GM21576 (cell line): ENCODE data around the gene KRTAP10-6.
"Not testable (repeated sequence)": the region's sequence is repeated elsewhere in the genome, so short reads cannot be mapped to it uniquely, and the experiment has no call there.

ENCODE experiments used
- ATAC-seq: cut with Tn5 transposase; IDR thresholded peaks from one replicate; pipeline ENCODE4 v1.9.1; 2021; ENCODE audit warnings: mild to moderate bottlenecking, moderate library complexity; ENCODE audit not compliant: unreplicated experiment

Gene KRTAP10-6

GRCh38 chr21:44600118-44600978 is 8.0 kb upstream of the KRTAP10-6 start, which contains the start of gene KRTAP10-7:
KRTAP10-7 (plus strand) TSS chr21:44600597; CDS start chr21:44600622, 25 bp downstream.
- ATAC-seq = not testable (repeated sequence)

GRCh38 chr21:44599264-44600029 is 7.1 kb upstream of the KRTAP10-6 start:
- no peak for ATAC-seq

GRCh38 chr21:44598061-44598460 is 5.8 kb upstream of the KRTAP10-6 start:
- ATAC-seq = no peak

GRCh38 chr21:44596068-44596725 is 3.9 kb upstream of the KRTAP10-6 start:
- no peak for ATAC-seq

GRCh38 chr21:44595524-44595923 is 3.2 kb upstream of the KRTAP10-6 start:
- no peak for ATAC-seq

- no peak for ATAC-seq
Observed at GRCh38 chr21:44594406-44594916, 2.2 kb upstream of the KRTAP10-6 start.

- ATAC-seq = no peak
Observed at GRCh38 chr21:44593598-44594405, 1.5 kb upstream of the KRTAP10-6 start.

- not testable (repeated sequence) for ATAC-seq
Observed at GRCh38 chr21:44591801-44592130, 539 bp downstream of the KRTAP10-6 start.

- ATAC-seq = not testable (repeated sequence)
Observed at GRCh38 chr21:44590897-44591800, 1.2 kb downstream of the KRTAP10-6 start.

GRCh38 chr21:44590311-44590721 is 2.0 kb downstream of the KRTAP10-6 start:
- no peak for ATAC-seq

- no peak for ATAC-seq
Observed at GRCh38 chr21:44589586-44590305, 2.6 kb downstream of the KRTAP10-6 start.

GRCh38 chr21:44589094-44589493 is 3.2 kb downstream of the KRTAP10-6 start:
- no peak for ATAC-seq

GRCh38 chr21:44585892-44586291 is 6.4 kb downstream of the KRTAP10-6 start:
- ATAC-seq = no peak

- ATAC-seq = no peak
Observed at GRCh38 chr21:44583800-44584147, 8.5 kb downstream of the KRTAP10-6 start.

- no peak for ATAC-seq
Observed at GRCh38 chr21:44583089-44583799, 9.1 kb downstream of the KRTAP10-6 start.

GRCh38 chr21:44582055-44582454 is 10.2 kb downstream of the KRTAP10-6 start:
- ATAC-seq = no peak

- no peak for ATAC-seq
Observed at GRCh38 chr21:44581158-44581557, 11.1 kb downstream of the KRTAP10-6 start.

- not testable (repeated sequence) for ATAC-seq
Observed at GRCh38 chr21:44580231-44580821, 12.0 kb downstream of the KRTAP10-6 start, which contains the start of gene KRTAP10-5. KRTAP10-5 (minus strand) TSS chr21:44580604; CDS start chr21:44580578, 26 bp downstream.
